Neutrophil (primary cell): ENCODE measurements around the gene GGN.
"Not testable (repeated sequence)": the region's sequence is repeated elsewhere in the genome, so short reads cannot be mapped to it uniquely, and the experiment has no call there.

ENCODE experiments used
- H3K27ac ChIP-seq: fragments of 200-600 bp; sonication (generic); 2 replicates; pipeline ENCODE4 v1.5.1; 2016; ENCODE audit warnings: mild to moderate bottlenecking, moderate library complexity
- H3K27me3 ChIP-seq: fragments of 200-600 bp; sonication (generic); 2 replicates; pipeline ENCODE4 v1.6.0; 2016; ENCODE audit warnings: mild to moderate bottlenecking
- H3K36me3 ChIP-seq: fragments of 200-600 bp; sonication (generic); 2 replicates; pipeline ENCODE4 v1.5.1; 2017
- H3K4me1 ChIP-seq, 2 experiments: fragments of 200-600 bp in 1 of 2; sonication (generic) in 1 of 2; 1 replicate in 1 of 2; 2 replicates in 1 of 2; pipeline versions ENCODE4 v1.5.1 to v1.6.1; 2013 to 2016; ENCODE audit warnings: low read depth in 1 of 2, low read length in 1 of 2, mild to moderate bottlenecking in 1 of 2, moderate library complexity in 1 of 2; ENCODE audit not compliant: control insufficient read depth in 1 of 2, insufficient read depth in 1 of 2
- H3K4me3 ChIP-seq, 2 experiments: fragments of 200-600 bp in 1 of 2; sonication (generic) in 1 of 2; 1 replicate in 1 of 2; 2 replicates in 1 of 2; pipeline ENCODE4 v1.5.1; 2013 to 2016; ENCODE audit warnings: low read depth in 1 of 2, low read length in 1 of 2, mild to moderate bottlenecking in 1 of 2, moderate library complexity in 1 of 2
- H3K9me3 ChIP-seq: fragments of 200-600 bp; sonication (generic); 2 replicates; pipeline ENCODE4 v1.5.1; 2016
- TF ChIP-seq, protein P1 (sequence below): fragments of 200-600 bp; sonication (generic); IDR thresholded peaks from 2 replicates; pipeline ENCODE4 v1.5.1; 2016; ENCODE audit warnings: antibody characterized with exemption

The GGN gene

DNA sequence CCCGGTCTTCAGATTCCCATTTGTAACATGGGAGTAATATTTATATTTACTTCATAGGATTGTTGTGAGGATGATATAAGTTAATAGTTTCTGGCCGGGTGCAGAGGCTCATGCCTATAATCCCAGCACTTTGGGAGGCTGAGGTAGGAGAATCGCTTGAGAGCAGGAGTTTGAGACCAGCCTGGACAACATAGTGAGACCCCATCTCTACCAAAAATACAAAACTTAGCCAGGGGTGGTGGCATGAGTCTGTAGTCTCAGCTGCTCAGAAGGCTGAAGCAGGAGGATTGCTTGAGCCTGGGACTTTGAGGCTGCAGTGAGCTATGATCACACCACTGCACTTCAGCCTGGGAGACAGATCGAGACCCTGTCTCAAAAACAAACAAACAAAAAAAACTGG is 41.0 kb downstream of the GGN start:
- peaks cover 3% of the 10 kb centered on the region for H3K36me3 ChIP-seq
- H3K4me3 ChIP-seq, result no peak overlapping the region
- H3K27ac ChIP-seq, result no peak overlapping the region
- no peaks in the 10 kb centered on the region for H3K9me3 ChIP-seq
- no peaks in the 10 kb centered on the region for H3K27me3 ChIP-seq
- H3K4me1 ChIP-seq, result no peaks in the 10 kb centered on the region
- TF ChIP-seq, protein P1, sequence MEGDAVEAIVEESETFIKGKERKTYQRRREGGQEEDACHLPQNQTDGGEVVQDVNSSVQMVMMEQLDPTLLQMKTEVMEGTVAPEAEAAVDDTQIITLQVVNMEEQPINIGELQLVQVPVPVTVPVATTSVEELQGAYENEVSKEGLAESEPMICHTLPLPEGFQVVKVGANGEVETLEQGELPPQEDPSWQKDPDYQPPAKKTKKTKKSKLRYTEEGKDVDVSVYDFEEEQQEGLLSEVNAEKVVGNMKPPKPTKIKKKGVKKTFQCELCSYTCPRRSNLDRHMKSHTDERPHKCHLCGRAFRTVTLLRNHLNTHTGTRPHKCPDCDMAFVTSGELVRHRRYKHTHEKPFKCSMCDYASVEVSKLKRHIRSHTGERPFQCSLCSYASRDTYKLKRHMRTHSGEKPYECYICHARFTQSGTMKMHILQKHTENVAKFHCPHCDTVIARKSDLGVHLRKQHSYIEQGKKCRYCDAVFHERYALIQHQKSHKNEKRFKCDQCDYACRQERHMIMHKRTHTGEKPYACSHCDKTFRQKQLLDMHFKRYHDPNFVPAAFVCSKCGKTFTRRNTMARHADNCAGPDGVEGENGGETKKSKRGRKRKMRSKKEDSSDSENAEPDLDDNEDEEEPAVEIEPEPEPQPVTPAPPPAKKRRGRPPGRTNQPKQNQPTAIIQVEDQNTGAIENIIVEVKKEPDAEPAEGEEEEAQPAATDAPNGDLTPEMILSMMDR, result no peak

DNA sequence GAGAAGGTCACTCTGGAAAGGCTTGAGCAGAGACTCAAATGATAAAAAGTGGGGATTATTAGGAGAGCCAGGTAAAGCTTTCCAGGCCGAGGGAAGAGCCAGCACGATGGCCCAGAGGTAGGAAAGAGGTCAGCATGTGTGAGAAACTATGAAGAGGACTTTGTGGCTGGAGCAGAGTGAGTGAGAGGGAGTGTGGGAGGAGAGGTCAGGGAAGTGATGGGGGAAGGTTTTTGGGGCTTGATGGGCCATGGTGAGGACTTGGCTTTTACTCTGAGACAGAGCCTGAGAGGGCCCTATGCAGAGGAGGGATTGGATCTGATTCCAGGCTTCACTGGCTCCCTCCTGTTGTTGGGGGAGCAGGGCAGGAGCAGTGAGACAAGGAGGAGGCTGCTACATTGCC is 46.9 kb downstream of the GGN start:
- no peaks in the 10 kb centered on the region for H3K27me3 ChIP-seq
- H3K27ac ChIP-seq, result no peak overlapping the region
- peaks cover 3% of the 10 kb centered on the region for H3K36me3 ChIP-seq
- H3K4me1 ChIP-seq, result peaks cover 6 to 9% of the 10 kb centered on the region in 2 experiments
- no peak overlapping the region for H3K4me3 ChIP-seq
- TF ChIP-seq, protein P1, result no peak
- H3K9me3 ChIP-seq, result no peaks in the 10 kb centered on the region

DNA sequence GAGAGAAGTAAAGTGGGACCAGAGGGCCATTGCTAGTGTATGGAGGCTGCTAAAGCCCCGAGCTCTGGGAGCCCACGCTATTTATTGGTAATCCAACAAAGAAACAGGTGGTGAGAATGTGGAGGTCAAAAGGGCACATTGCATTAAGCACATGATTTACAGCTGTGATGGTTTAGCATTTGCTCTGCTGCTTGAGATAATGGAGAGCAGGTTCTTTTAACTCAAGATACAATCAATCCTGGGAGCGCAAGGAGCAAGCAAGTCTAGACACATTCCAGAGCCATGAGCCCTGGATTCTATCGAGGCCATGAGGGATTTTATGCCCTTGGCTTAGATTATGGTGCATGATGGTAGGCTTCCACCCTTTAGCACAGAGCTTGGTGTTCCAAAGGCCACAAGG is 48.8 kb downstream of the GGN start:
- H3K4me3 ChIP-seq, H3K9me3 ChIP-seq, H3K36me3 ChIP-seq, H3K27ac ChIP-seq, H3K27me3 ChIP-seq: not testable (repeated sequence)
- H3K4me1 ChIP-seq, result peaks cover 9 to 12% of the 10 kb centered on the region in 2 experiments

DNA sequence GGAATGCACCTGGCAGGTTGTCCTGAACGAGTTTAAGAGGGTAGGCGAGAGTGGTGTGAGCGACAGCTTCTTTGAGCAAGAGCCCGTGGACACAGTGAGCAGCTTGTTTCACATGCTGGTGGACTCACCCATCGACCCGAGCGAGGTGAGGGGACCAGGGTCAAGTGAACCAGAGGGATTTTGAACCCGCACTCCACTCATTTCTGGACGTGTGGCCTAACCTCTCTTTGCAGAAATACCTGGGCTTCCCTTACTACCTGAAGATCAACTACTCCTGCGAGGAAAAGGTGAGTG is 50.5 kb downstream of the GGN start:
- Histone ChIP-seq H3K27ac (peak overlapping the region; percentile 96), H3K36me3 (peaks cover 3% of the 10 kb centered on the region), H3K4me3 (peak overlapping the region; percentile 84 to 97), H3K27me3 (no peaks in the 10 kb centered on the region), H3K9me3 (no peaks in the 10 kb centered on the region), H3K4me1 (peaks cover 9 to 12% of the 10 kb centered on the region in 2 experiments)
- TF ChIP-seq, protein P1, result no peak

DNA sequence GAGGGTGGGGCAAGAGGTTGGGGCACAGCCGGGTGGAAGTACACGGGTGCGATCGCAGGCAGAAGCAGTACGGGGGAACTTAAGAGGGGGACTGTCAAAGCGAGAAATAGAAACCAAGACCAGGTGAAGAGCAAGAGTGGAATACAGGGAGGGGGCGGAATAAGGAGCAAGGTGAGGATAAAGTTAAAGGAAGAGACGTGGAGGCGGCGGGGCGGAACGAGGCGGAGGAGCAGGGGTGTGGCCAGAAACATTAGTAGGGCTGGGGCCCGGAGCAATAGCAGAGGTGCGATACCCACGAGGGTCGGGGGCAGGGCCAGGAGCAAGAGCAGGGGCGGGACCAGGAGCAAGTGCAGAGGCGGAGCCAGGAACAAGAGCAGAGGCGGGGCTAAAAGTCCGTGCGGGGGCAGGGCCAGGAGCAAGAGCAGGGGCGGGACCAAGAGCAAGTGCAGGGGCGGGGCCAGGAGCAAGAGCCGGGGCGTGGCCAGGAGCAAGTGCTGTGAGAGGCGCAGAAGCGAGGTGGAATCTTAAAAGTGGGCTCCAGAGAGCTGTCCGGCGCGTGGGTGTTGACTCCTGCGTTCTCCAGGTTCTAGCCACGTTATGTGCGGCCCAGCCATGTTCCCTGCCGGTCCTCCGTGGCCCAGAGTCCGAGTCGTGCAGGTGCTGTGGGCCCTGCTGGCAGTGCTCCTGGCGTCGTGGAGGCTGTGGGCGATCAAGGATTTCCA is 51.0 kb downstream of the GGN start:
- H3K9me3 ChIP-seq, result no peaks in the 10 kb centered on the region
- TF ChIP-seq, protein P1, result peak; percentile 37
- H3K27ac ChIP-seq, result peak overlapping the region; percentile 96
- peak overlapping the region; percentile 84 to 97 for H3K4me3 ChIP-seq
- H3K27me3 ChIP-seq, result no peaks in the 10 kb centered on the region
- peaks cover 4% of the 10 kb centered on the region for H3K36me3 ChIP-seq
- peaks cover 9 to 12% of the 10 kb centered on the region in 2 experiments for H3K4me1 ChIP-seq

DNA sequence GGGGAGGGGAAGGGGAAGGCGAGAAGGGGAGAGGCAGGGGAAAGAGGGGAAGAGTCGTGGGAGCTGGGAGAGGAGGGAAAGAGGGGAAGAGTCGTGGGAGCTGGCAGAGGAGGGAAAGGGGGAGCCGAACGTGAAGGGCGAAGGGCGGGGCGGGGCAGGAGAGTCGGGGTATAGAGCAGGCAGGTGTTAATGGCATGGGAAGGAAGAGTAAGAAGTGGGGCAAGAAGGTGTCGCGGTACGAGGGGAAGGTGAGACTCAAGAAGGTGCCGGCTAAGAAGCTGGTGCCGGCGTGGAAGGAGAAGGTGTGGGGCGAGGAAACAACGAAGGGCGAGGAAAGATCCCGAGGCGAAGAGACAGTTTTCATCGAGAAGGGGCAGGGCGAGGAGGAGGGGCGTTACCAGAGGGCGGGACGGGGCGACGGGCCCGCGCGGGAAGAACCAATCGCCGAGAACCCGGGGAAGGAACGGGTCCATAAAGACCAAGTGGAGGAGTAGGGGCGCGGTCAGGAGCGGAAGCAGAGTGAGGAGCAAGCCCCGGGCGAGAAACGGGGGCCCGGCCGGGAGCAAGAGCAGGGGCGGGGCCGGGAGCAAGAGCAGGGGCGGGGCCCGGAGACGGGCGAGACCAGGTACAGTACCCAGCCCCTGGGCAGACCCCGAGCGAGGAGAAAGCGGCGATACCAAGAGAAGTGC is 51.7 kb downstream of the GGN start:
- Histone ChIP-seq H3K4me3 (peak overlapping the region; percentile 84 to 97), H3K27me3 (no peaks in the 10 kb centered on the region), H3K27ac (peak overlapping the region; percentile 96), H3K9me3 (no peaks in the 10 kb centered on the region), H3K36me3 (peaks cover 4% of the 10 kb centered on the region), H3K4me1 (peaks cover 9 to 12% of the 10 kb centered on the region in 2 experiments)
- TF ChIP-seq, protein P1, result no peak
